IMR-90 (cell line): ENCODE data around the gene EVA1C. TPM values are rescaled to one million over a fixed set of nuclear protein-coding genes. Genes with fewer than 3 reads are reported as not detected.

Experiments used
- ATAC-seq: fragments of 200-7000 bp; cut with Tn5 transposase; 2 replicates; pipeline ENCODE4 v1.9.1; 2020; ENCODE audit warnings: low read depth, mild to moderate bottlenecking, moderate library complexity
- BruUV-seq: library from RNA; stranded (reverse); fragments of 400-500 nt; replicated peaks from 2 replicates; lab custom pipeline; 2021; lab: Mats Ljungman, UMichigan
- CTCF ChIA-PET: fragments of 300-600 bp; formaldehyde crosslinking; extraction: SDS; loops from one replicate; lab custom pipeline; 2021; ENCODE audit warnings: antibody characterized with exemption; lab: Yijun Ruan, JAX
- POLR2A ChIA-PET: fragments of 300-600 bp; sonication (Branson Sonifier 250); formaldehyde crosslinking; loops from one replicate; lab custom pipeline; 2022; ENCODE audit warnings: antibody characterized with exemption; ENCODE audit not compliant: unreplicated experiment; lab: Charles Lee
- DNase-seq: peaks from one replicate; pipeline ENCODE4 v3.0.0; 2013
- H2AFZ ChIP-seq: replicated peaks from 2 replicates; pipeline ENCODE3; 2013; ENCODE audit warnings: low read length, mild to moderate bottlenecking; ENCODE audit not compliant: poor library complexity
- H2AK5ac ChIP-seq: 2 replicates; pipeline ENCODE4 v1.6.1; 2013; ENCODE audit warnings: low read depth, low read length, inconsistent platforms
- H2AK9ac ChIP-seq: replicated peaks from 2 replicates; pipeline ENCODE3; 2013; ENCODE audit warnings: mild to moderate bottlenecking, low read depth, low read length, moderate library complexity; ENCODE audit not compliant: poor library complexity
- H2BK120ac ChIP-seq: 2 replicates; pipeline ENCODE4 v1.6.1; 2013; ENCODE audit warnings: low read depth, low read length, inconsistent platforms
- H2BK15ac ChIP-seq: 3 replicates; pipeline ENCODE4 v1.6.1; 2013; ENCODE audit warnings: low read depth, low read length, inconsistent platforms
- H2BK20ac ChIP-seq: 2 replicates; pipeline ENCODE4 v1.6.1; 2013; ENCODE audit warnings: low read depth, mild to moderate bottlenecking, inconsistent platforms, low read length, moderate library complexity
- H2BK5ac ChIP-seq: 2 replicates; pipeline ENCODE4 v1.6.1; 2013; ENCODE audit warnings: mild to moderate bottlenecking, low read depth, low read length, inconsistent platforms; ENCODE audit not compliant: poor library complexity, severe bottlenecking
- H3K14ac ChIP-seq: replicated peaks from 2 replicates; pipeline ENCODE4 v1.6.1; 2013; ENCODE audit warnings: low read depth, low read length, inconsistent platforms
- H3K18ac ChIP-seq: 2 replicates; pipeline ENCODE4 v1.6.1; 2013; ENCODE audit warnings: low read depth, low read length, control low read depth
- H3K23ac ChIP-seq: 2 replicates; pipeline ENCODE4 v1.6.1; 2013; ENCODE audit warnings: low read depth, low read length, inconsistent platforms
- H3K27ac ChIP-seq: 2 replicates; pipeline ENCODE4 v1.5.1; 2013; ENCODE audit warnings: mild to moderate bottlenecking, control low read depth, low read length; ENCODE audit not compliant: insufficient read depth
- H3K27me3 ChIP-seq: 2 replicates; pipeline ENCODE4 v1.6.1; 2013; ENCODE audit warnings: low read length; ENCODE audit not compliant: control insufficient read depth, insufficient read depth
- H3K36me3 ChIP-seq: 2 replicates; pipeline ENCODE4 v1.6.1; 2013; ENCODE audit warnings: low read length, mixed read lengths; ENCODE audit not compliant: control insufficient read depth, insufficient read depth
- H3K4ac ChIP-seq: 2 replicates; pipeline ENCODE4 v1.6.1; 2013; ENCODE audit warnings: low read depth, low read length, inconsistent platforms
- H3K4me1 ChIP-seq: 2 replicates; pipeline ENCODE4 v1.6.1; 2013; ENCODE audit warnings: low read length, mixed read lengths; ENCODE audit not compliant: control insufficient read depth, insufficient read depth
- H3K4me2 ChIP-seq: 2 replicates; pipeline ENCODE4 v1.6.1; 2013; ENCODE audit warnings: low read depth, mild to moderate bottlenecking, control low read depth, low read length, moderate library complexity
- H3K4me3 ChIP-seq: 2 replicates; pipeline ENCODE4 v1.5.1; 2013; ENCODE audit warnings: low read depth, mild to moderate bottlenecking, control low read depth, low read length, moderate library complexity; ENCODE audit not compliant: insufficient read depth
- H3K56ac ChIP-seq: 2 replicates; pipeline ENCODE4 v1.6.1; 2013; ENCODE audit warnings: low read length, inconsistent platforms; ENCODE audit not compliant: insufficient read depth; ENCODE audit errors: extremely low read depth
- H3K79me1 ChIP-seq, 2 experiments: 2 replicates each; pipeline ENCODE4 v1.6.1; 2013; ENCODE audit warnings: low read length in 2 of 2, inconsistent platforms in 1 of 2, low read depth in 1 of 2
- H3K9ac ChIP-seq: 2 replicates; pipeline ENCODE4 v1.6.1; 2013; ENCODE audit warnings: low read depth, low read length, control low read depth
- H3K9me1 ChIP-seq: 2 replicates; pipeline ENCODE4 v1.6.1; 2013; ENCODE audit warnings: low read length, inconsistent platforms; ENCODE audit not compliant: insufficient read depth
- H3K9me3 ChIP-seq: 2 replicates; pipeline ENCODE4 v1.6.1; 2013; ENCODE audit warnings: low read length; ENCODE audit not compliant: control insufficient read depth, insufficient read depth
- H4K20me1 ChIP-seq: 2 replicates; pipeline ENCODE4 v1.6.1; 2013; ENCODE audit warnings: low read length, inconsistent platforms; ENCODE audit not compliant: insufficient read depth
- H4K5ac ChIP-seq: 2 replicates; pipeline ENCODE4 v1.6.1; 2013; ENCODE audit warnings: mild to moderate bottlenecking, low read depth, low read length, control low read depth
- H4K8ac ChIP-seq, 2 experiments: 2 replicates each; pipeline ENCODE4 v1.6.1; 2013; ENCODE audit warnings: low read depth in 2 of 2, low read length in 2 of 2, control low read depth in 1 of 2, inconsistent platforms in 1 of 2
- H4K91ac ChIP-seq: 2 replicates; pipeline ENCODE4 v1.6.1; 2013; ENCODE audit warnings: low read depth, low read length, inconsistent platforms; ENCODE audit not compliant: insufficient read depth
- NFE2L2 ChIP-seq: fragments of 150-350 bp; IDR thresholded peaks from 2 replicates; pipeline ENCODE4 v1.6.1; 2016; ENCODE audit warnings: low read depth, mild to moderate bottlenecking, low read length
- RFX5 ChIP-seq: IDR thresholded peaks from 2 replicates; pipeline ENCODE4 v1.8.0; 2012; ENCODE audit warnings: low read depth, mild to moderate bottlenecking, low read length, moderate library complexity
- WGBS, 2 experiments: methylation state at CpG; one replicate each; pipeline versions ENCODE4 v1.1.5 to v1.1.7; 2013; ENCODE audit warnings: missing lambda C conversion rate in 2 of 2; ENCODE audit not compliant: insufficient read length in 1 of 2; ENCODE audit errors: extremely low coverage in 2 of 2; 5-methylcytosine and 5-hydroxymethylcytosine counted together
- dilution Hi-C: fragments of 300-500 bp; cut with HindIII; formaldehyde crosslinking; loops from one replicate; pipeline ENCODE4 v1.14.3; 2018; ENCODE audit warnings: low sequenced_read_pairs; ENCODE audit not compliant: unreplicated experiment
- in situ Hi-C: fragments of 300-500 bp; cut with MboI; formaldehyde crosslinking; loops from 3 replicates; pipeline ENCODE4 v1.14.3; 2019; ENCODE audit warnings: low sequenced_read_pairs, inconsistent platforms, mixed read lengths
- intact Hi-C: fragments of 100-400 bp; cut with micrococcal nuclease; formaldehyde crosslinking; loops from 2 replicates; pipeline ENCODE4 v1.10.0; 2022
- polyA plus RNA-seq, 3 experiments: library from polyadenylated mRNA; depleted of rRNA; stranded (reverse); fragments of >200 nt; gene quantifications; 2 replicates each; pipeline ENCODE4 v1.2.3, GENCODE V29; 2012; ENCODE audit warnings: low replicate concordance in 1 of 3
- total RNA-seq: library from RNA; depleted of rRNA; stranded (reverse); fragments of >200 nt; gene quantifications from 2 replicates; pipeline ENCODE4 v1.2.3, GENCODE V29; 2012

The EVA1C gene
- total and polyA plus RNA-seq, 2 of the 4 experiments (the other 2 are of a cell fraction) = 0.72 to 1.1 TPM

DNA sequence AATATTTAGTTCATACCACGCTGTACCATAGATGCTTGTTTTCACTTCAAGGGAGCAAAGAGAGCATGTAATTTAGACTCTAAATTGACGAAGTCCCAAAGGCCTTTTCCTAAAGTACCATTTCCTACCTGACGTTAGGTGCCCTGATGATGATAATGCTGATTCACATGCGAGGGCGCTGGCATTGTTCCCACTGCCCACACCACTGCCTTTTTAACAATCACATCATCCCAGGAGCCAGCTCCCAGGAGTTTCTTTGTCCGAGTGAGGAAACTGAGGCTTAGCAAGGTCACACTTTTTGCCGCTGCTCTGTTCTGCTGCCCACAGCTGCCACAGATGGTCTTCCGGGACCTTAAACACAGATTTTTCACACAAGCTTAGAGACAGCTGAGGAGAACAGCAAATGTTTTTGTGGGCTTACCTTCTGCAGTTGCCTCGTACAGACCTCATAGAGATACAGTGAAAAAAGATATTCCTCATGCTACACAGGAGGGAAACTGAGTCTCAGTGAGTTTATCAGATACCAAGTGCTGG lies 69.4 kb downstream of the EVA1C start:
- Histone ChIP-seq H2BK5ac (no peak overlapping the region), H4K20me1 (no peaks in the 10 kb centered on the region), H3K9me3 (no peaks in the 10 kb centered on the region), H3K4ac (no peak overlapping the region), H2BK20ac (no peak overlapping the region), H2AFZ (no peak overlapping the region), H3K36me3 (no peaks in the 10 kb centered on the region), H4K5ac (no peak overlapping the region), H2BK120ac (no peak overlapping the region), H2BK15ac (no peak overlapping the region), H3K4me3 (no peak overlapping the region), H4K91ac (no peak overlapping the region), H3K9me1 (no peaks in the 10 kb centered on the region), H4K8ac (no peak overlapping the region), H3K4me1 (no peaks in the 10 kb centered on the region; the same call in 1 of the 2 replicates), H3K56ac (no peak overlapping the region), H3K27me3 (no peaks in the 10 kb centered on the region), H2AK9ac (no peak overlapping the region), H3K23ac (no peak overlapping the region), H2AK5ac (no peak overlapping the region), H3K79me1 (no peaks in the 10 kb centered on the region), H3K4me2 (no peak overlapping the region), H3K18ac (no peak overlapping the region), H3K14ac (no peak overlapping the region), H3K9ac (no peak overlapping the region), H3K27ac (no peak overlapping the region)
- ATAC-seq (no peak), DNase-seq (no peak)
- in situ Hi-C loops = no loop called here
- ChIA-PET CTCF (no interaction called here), POLR2A (no interaction called here)
- TF ChIP-seq RFX5 (no peak), NFE2L2 (no peak)
- intact Hi-C loops = no loop called here
- 83% methylated on average over 5 of the region's 9 CpGs; no CpG with 5 or more reads in 1 of the 2 experiments for WGBS, 2 experiments
- no TSS peak for BruUV-seq
- dilution Hi-C loops = no loop called here
